ENCODE data around the gene BEND3. TPM values are rescaled to one million over a fixed set of nuclear protein-coding genes. Genes with fewer than 3 reads are reported as not detected.

Gene BEND3
- total and polyA plus RNA-seq, 10 of the 15 experiments (the other 5 are each of a cell fraction or from before 2014, with no cell fraction given) = 1.1 to 9.0 (median 3.6) TPM

GRCh38 chr6:107021446-107022185 is 93.7 kb downstream of the BEND3 start:
- RAD21 ChIA-PET (ENCODE audit: unreplicated experiment) = no interaction called here
- intact Hi-C loops (cut with micrococcal nuclease; ENCODE audit: unreplicated experiment) = no loop called here
- H3K4me3 ChIP-seq = no peak overlapping the region
- H3K27ac ChIP-seq (ENCODE audit: control insufficient read depth, insufficient read depth) = no peak overlapping the region
- no peaks in the 10 kb centered on the region for H3K79me2 ChIP-seq (ENCODE audit: control insufficient read depth, insufficient read depth, low read length)
- FAIRE-seq = no peak
- POLR2A ChIA-PET = no interaction called here
- no peak for TF ChIP-seq PBX3 (IDR thresholded peaks at IDR 0.05; ENCODE audit: insufficient replicate concordance, low read depth, low read length)
- no peak for TF ChIP-seq KAT2A (conservative IDR thresholded peaks at IDR 0.05; ENCODE audit: control insufficient read depth, low read depth, low read length)
- TF ChIP-seq MYB (IDR thresholded peaks at IDR 0.05; ENCODE audit: borderline replicate concordance, low read depth, low read length) = no peak
- TF ChIP-seq SMARCA5 (IDR thresholded peaks at IDR 0.05) = no peak
- no peak for TF ChIP-seq FOXM1 (IDR thresholded peaks at IDR 0.05; ENCODE audit: low read depth, low read length)
- TF ChIP-seq EZH2 (IDR thresholded peaks at IDR 0.05; ENCODE audit: borderline replicate concordance, control insufficient read depth, low read depth, low read length) = no peak
- TF ChIP-seq ZNF207 (IDR thresholded peaks at IDR 0.05; ENCODE audit: borderline replicate concordance) = no peak
- H3K4me2 ChIP-seq (ENCODE audit: control insufficient read depth, insufficient read depth) = no peak overlapping the region
- BruUV-seq (replicated peaks) = no TSS peak
- no peaks in the 10 kb centered on the region for H4K20me1 ChIP-seq (ENCODE audit: control insufficient read depth, insufficient read depth)
- in situ Hi-C loops (cut with MboI) = no loop called here
- no peaks in the 10 kb centered on the region for H3K36me3 ChIP-seq (ENCODE audit: control insufficient read depth in 2 of 2, insufficient read depth in 2 of 2, low read length in 1 of 2)
- SMC1A ChIA-PET (ENCODE audit: uncharacterized antibody, unreplicated experiment) = interaction anchor here (1.3 to 1.4 kb wide), 2 partner anchors 12 to 21 kb away, joined by 3 read pairs; no protein-coding TSS in a partner anchor
- H2AFZ ChIP-seq (ENCODE audit: control insufficient read depth, low read depth, low read length) = no peak overlapping the region
- no peak for DNase-seq (ENCODE audit: low read depth, low spot score)
- H3K9ac ChIP-seq (ENCODE audit: control insufficient read depth, insufficient read depth, low read length) = no peak overlapping the region
- 96% methylated on average over 1 of the region's 1 CpG for WGBS (ENCODE audit: insufficient coverage, insufficient replicate concordance, low lambda C conversion rate, missing lambda C conversion rate)
- ATAC-seq = no peak
- H3K9me3 ChIP-seq (replicated peaks; ENCODE audit: control insufficient read depth, insufficient read depth, low read length) = no peaks in the 10 kb centered on the region
- CTCF ChIA-PET = interaction anchor here (0.5 to 1.2 kb wide), 2 partner anchors 24 to 136 kb away, joined by 3 to 4 read pairs; no protein-coding TSS in a partner anchor
- H3K4me1 ChIP-seq (ENCODE audit: control insufficient read depth, insufficient read depth, low read length) = no peaks in the 10 kb centered on the region
- no peaks in the 10 kb centered on the region for H3K27me3 ChIP-seq (replicated peaks in 1 of 2; ENCODE audit: control insufficient read depth in 2 of 2, insufficient read depth in 2 of 2, low read length in 1 of 2)

Data from GM12878 (cell line).